Superior temporal gyrus (tissue), 1 donor: ENCODE data around the gene TMC1.
"Not testable (repeated sequence)": the region's sequence is repeated elsewhere in the genome, so short reads cannot be mapped to it uniquely, and the experiment has no call there.

Source experiments
- DNase-seq: peaks from one replicate; pipeline ENCODE4 v3.0.0-alpha.2; 2016; ENCODE audit errors: extremely low spot score

Gene TMC1

GRCh38 chr9:72817413-72817812 is 296.0 kb downstream of the TMC1 start:
- no peak for DNase-seq

GRCh38 chr9:72818385-72818784 is 297.0 kb downstream of the TMC1 start:
- DNase-seq = no peak

- DNase-seq = no peak
Observed at GRCh38 chr9:72823971-72824370, 302.6 kb downstream of the TMC1 start.

- no peak for DNase-seq
Observed at GRCh38 chr9:72826996-72827949, 305.9 kb downstream of the TMC1 start.

- DNase-seq = no peak
Observed at GRCh38 chr9:72827950-72828731, 306.7 kb downstream of the TMC1 start.

GRCh38 chr9:72834994-72835393 is 313.6 kb downstream of the TMC1 start:
- DNase-seq = no peak

GRCh38 chr9:72836790-72837189 is 315.4 kb downstream of the TMC1 start:
- no peak for DNase-seq

- DNase-seq = no peak
Observed at GRCh38 chr9:72839085-72839484, 317.7 kb downstream of the TMC1 start.

GRCh38 chr9:72843520-72844439 is 322.4 kb downstream of the TMC1 start:
- no peak for DNase-seq

GRCh38 chr9:72844440-72844768 is 323.0 kb downstream of the TMC1 start:
- no peak for DNase-seq

GRCh38 chr9:72845052-72845451 is 323.6 kb downstream of the TMC1 start:
- DNase-seq = not testable (repeated sequence)

- DNase-seq = not testable (repeated sequence)
Observed at GRCh38 chr9:72850209-72850608, 328.8 kb downstream of the TMC1 start.

- DNase-seq = no peak
Observed at GRCh38 chr9:72855321-72855720, 333.9 kb downstream of the TMC1 start.

- no peak for DNase-seq
Observed at GRCh38 chr9:72855890-72856523, 334.6 kb downstream of the TMC1 start.

- DNase-seq = peak; percentile 90
Observed at GRCh38 chr9:72856972-72857623, 335.7 kb downstream of the TMC1 start.

- DNase-seq = no peak
Observed at GRCh38 chr9:72857624-72857996, 336.2 kb downstream of the TMC1 start.

- DNase-seq = no peak
Observed at GRCh38 chr9:72858089-72858912, 336.9 kb downstream of the TMC1 start.

GRCh38 chr9:72862788-72863187 is 341.4 kb downstream of the TMC1 start:
- DNase-seq = not testable (repeated sequence)

GRCh38 chr9:72863456-72864094 is 342.2 kb downstream of the TMC1 start:
- no peak for DNase-seq
